Measurements from ENCODE around the gene MRAP2.

DNA sequence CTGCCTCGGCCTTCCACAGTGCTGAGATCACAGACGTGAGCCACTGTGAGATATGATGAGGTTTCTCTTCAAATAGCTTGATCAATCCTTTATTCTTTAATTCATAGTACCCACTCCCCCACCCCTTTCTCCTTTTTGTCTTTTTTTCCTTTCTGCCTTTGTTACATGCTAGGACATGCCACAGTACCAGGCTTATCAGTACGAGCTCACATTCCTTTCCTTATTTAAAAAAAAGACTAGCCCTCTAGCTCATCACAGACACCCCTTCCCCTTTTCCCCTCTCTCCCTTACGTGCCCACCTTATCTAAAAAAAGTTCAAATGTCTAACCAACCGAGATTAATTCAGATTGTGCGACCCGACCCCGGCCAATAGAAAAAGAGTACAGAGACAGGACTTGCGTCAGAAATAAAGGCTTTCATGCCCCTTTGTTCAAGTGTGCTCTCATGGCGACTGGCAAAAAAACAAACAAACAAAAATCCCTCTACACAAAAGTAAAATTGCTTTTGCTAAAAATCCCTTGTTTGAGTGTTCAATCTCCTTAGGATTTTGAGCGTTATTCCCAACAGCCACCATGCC is 49.2 kb downstream of the MRAP2 start:
- TF ChIP-seq, protein P1, sequence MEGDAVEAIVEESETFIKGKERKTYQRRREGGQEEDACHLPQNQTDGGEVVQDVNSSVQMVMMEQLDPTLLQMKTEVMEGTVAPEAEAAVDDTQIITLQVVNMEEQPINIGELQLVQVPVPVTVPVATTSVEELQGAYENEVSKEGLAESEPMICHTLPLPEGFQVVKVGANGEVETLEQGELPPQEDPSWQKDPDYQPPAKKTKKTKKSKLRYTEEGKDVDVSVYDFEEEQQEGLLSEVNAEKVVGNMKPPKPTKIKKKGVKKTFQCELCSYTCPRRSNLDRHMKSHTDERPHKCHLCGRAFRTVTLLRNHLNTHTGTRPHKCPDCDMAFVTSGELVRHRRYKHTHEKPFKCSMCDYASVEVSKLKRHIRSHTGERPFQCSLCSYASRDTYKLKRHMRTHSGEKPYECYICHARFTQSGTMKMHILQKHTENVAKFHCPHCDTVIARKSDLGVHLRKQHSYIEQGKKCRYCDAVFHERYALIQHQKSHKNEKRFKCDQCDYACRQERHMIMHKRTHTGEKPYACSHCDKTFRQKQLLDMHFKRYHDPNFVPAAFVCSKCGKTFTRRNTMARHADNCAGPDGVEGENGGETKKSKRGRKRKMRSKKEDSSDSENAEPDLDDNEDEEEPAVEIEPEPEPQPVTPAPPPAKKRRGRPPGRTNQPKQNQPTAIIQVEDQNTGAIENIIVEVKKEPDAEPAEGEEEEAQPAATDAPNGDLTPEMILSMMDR (IDR thresholded peaks at IDR 0.05) = no peak
- TF ChIP-seq ZNF232 (CRISPR knock-in tag; IDR thresholded peaks at IDR 0.05) (no peak), MYBL2 (CRISPR knock-in tag; IDR thresholded peaks at IDR 0.05) (no peak), ETV6 (CRISPR knock-in tag; IDR thresholded peaks at IDR 0.05) (no peak), IRF2 (CRISPR knock-in tag; IDR thresholded peaks at IDR 0.05; ENCODE audit: borderline replicate concordance, low read depth) (no peak), ZBTB21 (CRISPR knock-in tag; IDR thresholded peaks at IDR 0.05; ENCODE audit: borderline replicate concordance) (no peak), FOXP1 (CRISPR knock-in tag; IDR thresholded peaks at IDR 0.05; ENCODE audit: borderline replicate concordance) (no peak)
- TF ChIP-seq, protein P2, sequence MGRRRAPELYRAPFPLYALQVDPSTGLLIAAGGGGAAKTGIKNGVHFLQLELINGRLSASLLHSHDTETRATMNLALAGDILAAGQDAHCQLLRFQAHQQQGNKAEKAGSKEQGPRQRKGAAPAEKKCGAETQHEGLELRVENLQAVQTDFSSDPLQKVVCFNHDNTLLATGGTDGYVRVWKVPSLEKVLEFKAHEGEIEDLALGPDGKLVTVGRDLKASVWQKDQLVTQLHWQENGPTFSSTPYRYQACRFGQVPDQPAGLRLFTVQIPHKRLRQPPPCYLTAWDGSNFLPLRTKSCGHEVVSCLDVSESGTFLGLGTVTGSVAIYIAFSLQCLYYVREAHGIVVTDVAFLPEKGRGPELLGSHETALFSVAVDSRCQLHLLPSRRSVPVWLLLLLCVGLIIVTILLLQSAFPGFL (CRISPR knock-in tag; IDR thresholded peaks at IDR 0.05; ENCODE audit: borderline replicate concordance) = no peak
- TF ChIP-seq, protein P3, sequence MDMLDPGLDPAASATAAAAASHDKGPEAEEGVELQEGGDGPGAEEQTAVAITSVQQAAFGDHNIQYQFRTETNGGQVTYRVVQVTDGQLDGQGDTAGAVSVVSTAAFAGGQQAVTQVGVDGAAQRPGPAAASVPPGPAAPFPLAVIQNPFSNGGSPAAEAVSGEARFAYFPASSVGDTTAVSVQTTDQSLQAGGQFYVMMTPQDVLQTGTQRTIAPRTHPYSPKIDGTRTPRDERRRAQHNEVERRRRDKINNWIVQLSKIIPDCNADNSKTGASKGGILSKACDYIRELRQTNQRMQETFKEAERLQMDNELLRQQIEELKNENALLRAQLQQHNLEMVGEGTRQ (CRISPR knock-in tag; IDR thresholded peaks at IDR 0.05) = no peak
- TF ChIP-seq, protein P4, sequence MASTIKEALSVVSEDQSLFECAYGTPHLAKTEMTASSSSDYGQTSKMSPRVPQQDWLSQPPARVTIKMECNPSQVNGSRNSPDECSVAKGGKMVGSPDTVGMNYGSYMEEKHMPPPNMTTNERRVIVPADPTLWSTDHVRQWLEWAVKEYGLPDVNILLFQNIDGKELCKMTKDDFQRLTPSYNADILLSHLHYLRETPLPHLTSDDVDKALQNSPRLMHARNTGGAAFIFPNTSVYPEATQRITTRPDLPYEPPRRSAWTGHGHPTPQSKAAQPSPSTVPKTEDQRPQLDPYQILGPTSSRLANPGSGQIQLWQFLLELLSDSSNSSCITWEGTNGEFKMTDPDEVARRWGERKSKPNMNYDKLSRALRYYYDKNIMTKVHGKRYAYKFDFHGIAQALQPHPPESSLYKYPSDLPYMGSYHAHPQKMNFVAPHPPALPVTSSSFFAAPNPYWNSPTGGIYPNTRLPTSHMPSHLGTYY (CRISPR knock-in tag; IDR thresholded peaks at IDR 0.05) = no peak

Data from WTC11 (cell line).